ENCODE results near the gene CPEB4. TPM values are rescaled to one million over a fixed set of nuclear protein-coding genes. Genes with fewer than 3 reads are reported as not detected.

CPEB4 gene
- total and polyA plus RNA-seq, 2 of the 4 experiments (the other 2 are of a cell fraction) = 7.8 to 22.6 TPM

- Histone ChIP-seq H3K9me1 (ENCODE audit: insufficient read depth, low read length) (peaks cover 5% of the 10 kb centered on the region; the same call in 1 of the 2 replicates), H4K20me1 (ENCODE audit: insufficient read depth, low read length) (no peaks in the 10 kb centered on the region), H3K79me1 (ENCODE audit: low read depth in 1 of 2, low read length in 2 of 2) (peaks cover 0 to 4% of the 10 kb centered on the region in 2 experiments; a peak in 1 of 4 replicates), H2BK5ac (ENCODE audit: low read depth, low read length, poor library complexity, severe bottlenecking) (no peak overlapping the region), H3K4me2 (ENCODE audit: low read depth, low read length) (no peak overlapping the region), H2AK5ac (ENCODE audit: low read depth, low read length) (no peak overlapping the region), H3K36me3 (ENCODE audit: control insufficient read depth, insufficient read depth, low read length) (no peaks in the 10 kb centered on the region), H4K91ac (ENCODE audit: insufficient read depth, low read depth, low read length) (no peak overlapping the region), H2BK20ac (ENCODE audit: low read depth, low read length) (no peak overlapping the region), H3K23ac (ENCODE audit: low read depth, low read length) (no peak overlapping the region), H4K8ac (ENCODE audit: low read depth in 2 of 2, low read length in 2 of 2) (no peak overlapping the region; a peak in 1 of 4 replicates), H3K4me3 (ENCODE audit: insufficient read depth, low read depth, low read length) (no peak overlapping the region), H2BK15ac (ENCODE audit: low read depth, low read length) (no peak overlapping the region), H3K56ac (ENCODE audit: extremely low read depth, insufficient read depth, low read length) (no peak overlapping the region), H3K4me1 (ENCODE audit: control insufficient read depth, insufficient read depth, low read length) (peaks cover 5% of the 10 kb centered on the region; the same call in 1 of the 2 replicates), H4K5ac (ENCODE audit: low read depth, low read length) (no peak overlapping the region; the same call in 1 of the 2 replicates), H3K9ac (ENCODE audit: low read depth, low read length) (no peak overlapping the region), H2AK9ac (replicated peaks; ENCODE audit: low read depth, low read length, poor library complexity) (no peak overlapping the region), H3K9me3 (ENCODE audit: control insufficient read depth, insufficient read depth, low read length) (no peaks in the 10 kb centered on the region), H3K27ac (ENCODE audit: insufficient read depth, low read length) (no peak overlapping the region), H3K27me3 (ENCODE audit: control insufficient read depth, insufficient read depth, low read length) (no peaks in the 10 kb centered on the region), H3K14ac (replicated peaks; ENCODE audit: low read depth, low read length) (no peak overlapping the region), H2AFZ (replicated peaks; ENCODE audit: low read length, poor library complexity) (no peak overlapping the region), H3K18ac (ENCODE audit: low read depth, low read length) (no peak overlapping the region), H3K4ac (ENCODE audit: low read depth, low read length) (no peak overlapping the region), H2BK120ac (ENCODE audit: low read depth, low read length) (no peak overlapping the region)
- ATAC-seq (ENCODE audit: low read depth) = no peak
- ChIA-PET CTCF (no interaction called here), POLR2A (ENCODE audit: unreplicated experiment) (no interaction called here)
- dilution Hi-C loops (cut with HindIII; ENCODE audit: low sequenced_read_pairs, unreplicated experiment) (no loop called here), in situ Hi-C loops (cut with MboI; ENCODE audit: low sequenced_read_pairs) (no loop called here), intact Hi-C loops (cut with micrococcal nuclease) (loop anchor here (5.0 kb wide), 1 partner anchor 122 kb away; no protein-coding TSS in a partner anchor)
- no peak for DNase-seq
- no peak for TF ChIP-seq NFE2L2 (IDR thresholded peaks at IDR 0.05; ENCODE audit: low read depth, low read length)
- no peak for TF ChIP-seq SMC3 (IDR thresholded peaks at IDR 0.05; ENCODE audit: low read depth, low read length)
- TF ChIP-seq, protein P1, sequence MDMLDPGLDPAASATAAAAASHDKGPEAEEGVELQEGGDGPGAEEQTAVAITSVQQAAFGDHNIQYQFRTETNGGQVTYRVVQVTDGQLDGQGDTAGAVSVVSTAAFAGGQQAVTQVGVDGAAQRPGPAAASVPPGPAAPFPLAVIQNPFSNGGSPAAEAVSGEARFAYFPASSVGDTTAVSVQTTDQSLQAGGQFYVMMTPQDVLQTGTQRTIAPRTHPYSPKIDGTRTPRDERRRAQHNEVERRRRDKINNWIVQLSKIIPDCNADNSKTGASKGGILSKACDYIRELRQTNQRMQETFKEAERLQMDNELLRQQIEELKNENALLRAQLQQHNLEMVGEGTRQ (IDR thresholded peaks at IDR 0.05; ENCODE audit: low read depth, low read length) = no peak
- TF ChIP-seq, protein P2, sequence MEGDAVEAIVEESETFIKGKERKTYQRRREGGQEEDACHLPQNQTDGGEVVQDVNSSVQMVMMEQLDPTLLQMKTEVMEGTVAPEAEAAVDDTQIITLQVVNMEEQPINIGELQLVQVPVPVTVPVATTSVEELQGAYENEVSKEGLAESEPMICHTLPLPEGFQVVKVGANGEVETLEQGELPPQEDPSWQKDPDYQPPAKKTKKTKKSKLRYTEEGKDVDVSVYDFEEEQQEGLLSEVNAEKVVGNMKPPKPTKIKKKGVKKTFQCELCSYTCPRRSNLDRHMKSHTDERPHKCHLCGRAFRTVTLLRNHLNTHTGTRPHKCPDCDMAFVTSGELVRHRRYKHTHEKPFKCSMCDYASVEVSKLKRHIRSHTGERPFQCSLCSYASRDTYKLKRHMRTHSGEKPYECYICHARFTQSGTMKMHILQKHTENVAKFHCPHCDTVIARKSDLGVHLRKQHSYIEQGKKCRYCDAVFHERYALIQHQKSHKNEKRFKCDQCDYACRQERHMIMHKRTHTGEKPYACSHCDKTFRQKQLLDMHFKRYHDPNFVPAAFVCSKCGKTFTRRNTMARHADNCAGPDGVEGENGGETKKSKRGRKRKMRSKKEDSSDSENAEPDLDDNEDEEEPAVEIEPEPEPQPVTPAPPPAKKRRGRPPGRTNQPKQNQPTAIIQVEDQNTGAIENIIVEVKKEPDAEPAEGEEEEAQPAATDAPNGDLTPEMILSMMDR (conservative IDR thresholded peaks at IDR 0.05; ENCODE audit: low read depth, low read length) = no peak
- no CpG with 5 or more reads among the region's 2 CpGs for WGBS, 2 experiments (ENCODE audit: extremely low coverage in 2 of 2, insufficient read length in 1 of 2)
- no TSS peak for BruUV-seq (replicated peaks)
Measured at GRCh38 chr5:173884402-173885053, 3.6 kb upstream of the CPEB4 start.

Data from IMR-90 (cell line).